HG02943 (cell line): ENCODE measurements around the gene VN1R5.
"Not testable (repeated sequence)": the region's sequence is repeated elsewhere in the genome, so short reads cannot be mapped to it uniquely, and the experiment has no call there.

ENCODE experiments used
- ATAC-seq: cut with Tn5 transposase; IDR thresholded peaks from one replicate; pipeline ENCODE4 v1.9.1; 2021; ENCODE audit warnings: mild to moderate bottlenecking, low read depth, moderate library complexity; ENCODE audit not compliant: unreplicated experiment

The VN1R5 gene

DNA sequence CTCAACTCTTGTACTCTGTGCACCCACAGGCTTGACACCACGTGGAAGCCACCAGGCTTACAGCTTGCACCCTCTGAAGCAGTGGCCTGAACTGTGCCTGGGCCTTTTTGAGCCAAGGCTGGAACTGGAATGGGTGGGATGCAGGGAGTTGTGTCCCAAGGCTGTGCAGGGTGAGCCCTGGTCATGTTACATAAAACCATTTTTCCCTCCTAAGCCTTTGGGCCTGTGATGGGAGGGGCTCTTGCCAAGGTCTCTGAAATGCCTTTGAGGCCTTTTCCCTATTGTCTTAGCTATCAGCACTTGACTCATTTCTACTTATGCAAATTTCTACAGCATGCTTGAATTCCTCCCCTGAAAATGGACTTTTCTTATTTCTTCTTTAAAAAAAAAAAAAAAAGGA is 14.1 kb downstream of the VN1R5 start:
- no peak for ATAC-seq

DNA sequence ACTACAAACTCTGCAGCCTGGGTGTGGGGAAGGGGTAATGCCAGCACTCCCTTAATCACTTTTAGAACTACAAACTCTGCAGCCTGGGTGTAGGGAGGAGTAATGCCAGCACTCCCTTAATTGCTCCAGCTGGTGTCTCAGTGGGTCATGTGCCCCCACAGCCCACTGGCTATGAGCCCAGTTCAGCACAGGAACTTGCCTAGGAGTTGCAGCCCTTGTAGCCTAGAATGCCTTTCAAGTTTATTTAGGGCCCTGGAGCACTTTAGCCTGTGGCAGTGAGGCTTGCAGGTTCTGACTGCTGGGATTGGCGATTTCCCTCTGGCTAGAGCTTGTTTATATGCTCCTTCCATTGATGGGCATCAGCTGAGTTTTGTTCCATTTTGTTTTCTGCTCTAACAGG is 17.1 kb downstream of the VN1R5 start:
- ATAC-seq, result no peak

DNA sequence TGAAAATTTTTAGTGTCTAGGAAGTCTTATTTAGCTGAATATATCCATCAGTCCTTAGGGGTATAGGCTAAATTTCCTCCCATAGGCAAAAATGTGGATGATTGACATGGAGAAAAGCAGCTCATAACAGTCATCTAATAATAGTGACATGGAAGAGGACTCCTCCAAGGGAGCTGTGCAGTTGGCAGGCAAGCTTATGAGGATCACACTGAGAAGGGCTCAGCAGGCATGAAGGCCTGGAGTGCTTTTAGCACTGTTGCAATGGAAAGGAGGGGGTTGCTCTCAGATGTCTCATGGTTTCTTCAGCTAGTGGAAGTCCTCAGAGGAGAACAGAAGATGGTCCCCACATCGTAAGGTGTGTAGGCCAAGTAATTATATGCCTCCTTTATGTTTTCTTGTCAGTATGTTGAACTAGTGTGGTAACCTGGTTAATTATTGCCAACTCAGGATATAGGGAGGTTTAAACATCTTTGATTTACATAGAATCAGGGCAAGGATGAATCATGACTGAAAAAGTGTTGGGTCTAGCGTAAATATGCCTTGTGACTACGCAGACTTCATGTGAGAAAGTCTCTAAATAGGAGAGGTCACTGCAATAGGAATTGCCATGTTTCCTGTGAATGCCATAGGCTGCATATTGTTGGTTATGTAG is 18.9 kb downstream of the VN1R5 start:
- ATAC-seq, result no peak

DNA sequence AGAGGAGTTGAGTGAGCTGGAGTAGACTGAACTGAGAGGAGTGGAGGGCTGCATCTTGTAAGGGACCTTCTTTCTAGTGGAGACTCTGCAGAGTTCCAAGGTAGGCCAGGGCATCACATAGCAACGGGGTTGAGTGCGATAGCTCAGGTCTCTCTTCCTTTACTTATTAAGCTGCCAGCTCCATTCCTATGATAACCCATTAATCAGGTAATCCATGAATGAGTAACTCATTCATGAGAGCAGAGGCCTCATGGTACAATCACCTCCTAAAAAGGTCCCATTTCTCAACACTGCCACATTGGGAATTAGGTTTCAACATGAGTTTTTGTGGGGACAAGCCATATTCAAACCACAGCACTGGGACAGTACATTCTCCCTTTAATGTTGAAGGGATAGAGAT is 21.3 kb downstream of the VN1R5 start:
- ATAC-seq, result no peak

DNA sequence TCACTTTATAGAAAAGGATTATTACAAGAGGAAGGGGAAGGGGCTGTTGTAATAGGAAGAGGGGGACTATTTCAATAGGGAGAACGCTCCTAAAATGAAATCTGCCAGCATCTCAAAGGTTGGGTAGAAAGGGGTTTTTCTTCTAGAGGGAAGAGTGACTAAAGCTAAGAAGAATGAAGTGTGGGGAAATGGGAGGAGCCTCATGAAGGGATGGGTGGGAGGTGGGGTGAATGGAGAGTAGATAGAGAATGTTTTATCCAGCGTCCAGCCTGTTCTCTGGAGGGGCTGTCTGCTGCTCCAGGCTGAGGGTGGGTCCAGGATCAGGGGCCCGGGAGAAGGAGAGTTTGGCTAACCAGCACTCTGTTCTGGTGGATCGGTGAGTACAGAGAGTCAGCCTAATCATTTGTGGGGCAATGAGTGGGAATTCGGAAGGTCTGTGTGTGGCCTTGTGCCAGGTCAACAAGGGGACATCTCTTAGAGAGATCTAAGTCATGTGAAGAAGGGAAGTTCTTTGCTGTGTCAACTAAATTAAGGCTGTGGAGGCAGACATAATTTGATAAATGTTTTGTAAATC is 25.2 kb downstream of the VN1R5 start:
- ATAC-seq, result no peak

DNA sequence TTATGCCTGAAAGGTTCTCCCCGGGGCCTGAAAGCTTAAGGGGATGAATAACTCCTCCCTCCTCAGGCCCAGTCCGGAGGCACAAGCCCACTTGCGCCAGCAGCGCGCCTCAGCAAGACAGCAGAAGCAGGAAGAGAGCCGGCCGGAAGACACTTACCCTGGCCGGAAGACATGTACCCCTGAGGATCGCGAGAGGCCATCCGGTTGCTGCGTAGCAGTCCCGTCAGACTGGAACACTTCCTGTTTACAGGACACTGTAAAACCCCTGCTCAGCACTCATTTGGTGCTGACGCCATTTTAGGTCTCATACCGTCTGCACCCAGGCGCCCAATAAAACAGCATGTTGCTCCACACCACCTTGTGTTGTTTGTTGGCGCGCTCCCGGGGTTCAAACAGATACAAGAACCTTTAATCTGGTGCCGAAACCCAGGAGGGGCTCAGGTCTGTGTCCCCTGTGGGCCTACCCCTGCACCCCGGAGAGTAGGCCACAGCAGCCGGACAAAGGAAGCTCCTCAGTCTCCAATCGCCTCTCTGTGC is 30.3 kb downstream of the VN1R5 start:
- ATAC-seq, result no peak

DNA sequence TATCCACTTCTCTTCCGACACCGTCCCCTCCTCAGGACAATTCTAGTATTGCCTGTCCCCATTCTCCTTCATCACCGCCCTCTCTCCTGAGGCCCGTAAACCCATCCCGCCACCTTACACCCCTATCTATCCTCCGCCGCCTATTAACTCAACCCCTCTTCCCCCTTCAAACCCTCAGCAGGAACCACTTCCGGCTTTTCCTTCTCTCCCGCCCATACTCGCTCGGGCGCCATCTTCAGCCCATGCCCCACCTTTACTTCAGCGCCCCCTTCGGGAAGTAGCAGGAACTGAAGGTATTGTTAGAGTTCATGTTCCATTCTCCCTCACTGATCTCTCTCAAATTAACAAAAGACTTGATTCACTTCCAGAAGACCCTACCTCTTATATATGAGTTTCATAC is 31.6 kb downstream of the VN1R5 start:
- no peak for ATAC-seq

DNA sequence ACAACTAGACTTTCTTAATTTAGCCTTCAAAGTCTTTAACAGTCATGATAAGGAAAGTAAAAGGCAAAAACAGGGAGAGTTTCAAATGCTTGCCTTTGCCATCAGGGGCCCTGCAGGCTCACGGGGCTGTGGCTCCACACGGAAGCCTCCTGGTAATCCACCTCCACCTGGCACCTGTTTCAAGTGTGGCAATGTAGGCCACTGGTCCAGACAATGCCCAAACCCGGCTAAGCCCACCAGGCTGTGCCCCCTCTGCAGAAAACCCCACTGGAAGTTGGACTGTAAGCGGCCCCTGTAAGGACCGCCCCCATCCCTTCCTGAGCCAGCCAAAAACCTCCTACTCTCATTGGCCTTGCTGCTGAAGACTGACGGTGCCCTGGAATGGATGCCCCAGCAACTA is 32.5 kb downstream of the VN1R5 start:
- no peak for ATAC-seq

DNA sequence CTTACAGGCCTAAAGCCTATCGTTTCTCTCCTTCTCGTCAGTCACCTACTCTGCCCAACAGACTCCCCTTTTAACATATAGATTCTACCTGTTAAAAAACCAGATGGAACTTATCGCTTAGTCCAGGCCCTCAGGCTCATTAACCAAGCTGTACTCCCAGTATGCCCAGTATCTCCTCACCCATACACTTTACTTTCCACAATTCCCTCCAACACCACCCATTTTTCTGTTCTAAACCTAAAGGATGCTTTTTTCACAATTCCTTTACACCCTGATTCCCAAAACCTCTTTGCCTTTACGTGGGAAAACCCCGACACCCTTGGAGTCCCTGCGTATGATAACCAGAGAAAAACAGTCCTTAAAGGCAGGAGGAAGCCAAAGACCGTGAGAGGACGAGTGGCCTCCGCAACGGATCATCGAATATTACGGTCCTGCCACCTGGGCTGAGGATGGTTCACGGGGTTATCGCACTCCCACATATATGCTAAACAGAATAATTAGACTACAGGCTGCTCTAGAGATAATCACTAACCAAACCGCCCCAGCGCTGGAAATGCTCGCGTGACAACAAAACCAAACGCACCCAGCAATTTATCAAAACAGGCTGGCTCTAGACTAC is 33.5 kb downstream of the VN1R5 start:
- ATAC-seq, result not testable (repeated sequence)

DNA sequence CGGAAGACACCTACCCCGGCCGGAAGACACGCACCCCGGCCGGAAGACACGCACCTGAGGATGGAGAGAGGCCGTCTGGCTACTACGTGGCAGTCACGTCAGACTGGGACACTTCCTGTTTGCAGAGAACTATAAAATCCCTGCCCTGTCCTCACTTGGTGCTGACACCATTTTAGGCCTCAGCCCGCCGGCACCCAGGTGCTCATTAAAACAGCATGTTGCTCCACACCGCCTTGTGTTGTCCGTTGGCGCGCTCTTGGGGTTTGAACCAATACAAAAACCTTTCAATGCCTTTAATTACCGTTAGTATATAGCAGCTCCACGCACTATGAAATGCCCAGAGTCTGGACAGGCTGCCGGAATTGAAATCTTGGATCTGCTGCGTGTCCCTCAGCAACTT is 34.7 kb downstream of the VN1R5 start:
- no peak for ATAC-seq

DNA sequence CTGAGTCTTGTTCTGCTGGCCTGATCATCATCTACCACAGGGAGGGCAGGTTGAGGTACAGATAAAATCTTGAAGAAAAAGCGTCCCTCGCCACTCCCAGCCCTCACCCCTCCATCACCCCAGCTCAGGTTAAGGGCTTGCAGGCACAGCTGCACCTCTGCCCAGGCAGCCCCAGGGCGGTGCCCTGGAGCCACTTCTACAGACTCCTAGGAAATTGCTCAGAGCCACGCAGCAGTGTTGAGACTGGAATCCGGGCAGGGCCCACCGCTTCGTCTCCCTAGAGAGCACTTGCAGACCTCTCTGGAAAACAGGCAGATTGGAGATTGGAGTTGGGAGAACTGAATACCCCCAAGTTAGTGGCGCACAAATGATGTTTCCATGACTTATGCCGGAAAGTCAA is 35.3 kb downstream of the VN1R5 start:
- no peak for ATAC-seq

DNA sequence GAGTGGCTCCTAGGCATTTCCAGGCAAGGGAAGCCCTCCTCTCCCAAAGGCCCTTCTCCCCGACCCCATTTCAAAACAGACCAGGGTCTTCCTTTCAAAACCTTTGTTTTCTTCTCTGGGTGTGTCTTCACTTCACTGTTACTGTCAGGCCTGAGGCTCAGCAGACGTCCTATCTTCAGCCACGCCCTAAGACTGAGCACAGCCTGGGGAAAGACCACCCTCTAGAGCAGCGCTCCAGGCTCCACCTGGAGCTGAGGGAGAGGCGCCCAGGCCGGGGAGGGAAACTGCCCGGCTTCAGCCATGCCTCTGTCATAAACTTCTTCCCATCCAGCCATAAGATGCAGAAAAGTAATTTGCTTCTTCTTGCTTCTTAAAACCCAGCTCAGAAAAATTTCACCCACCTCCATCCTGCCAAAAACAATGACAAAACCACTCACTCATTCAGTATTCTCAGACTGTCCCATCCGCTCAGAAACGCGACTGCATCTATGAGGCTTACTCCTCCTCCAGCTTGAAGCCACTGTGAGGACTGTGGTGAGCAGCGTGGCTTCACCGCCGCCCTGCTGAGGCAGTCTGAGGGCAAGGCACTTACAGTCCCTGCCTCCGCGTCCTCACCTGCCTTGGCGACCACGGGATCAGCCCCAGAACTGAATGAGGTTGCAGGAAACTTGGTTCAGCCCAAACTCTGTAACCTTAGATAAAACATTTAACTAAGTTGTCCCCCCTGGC is 36.1 kb downstream of the VN1R5 start:
- no peak for ATAC-seq

DNA sequence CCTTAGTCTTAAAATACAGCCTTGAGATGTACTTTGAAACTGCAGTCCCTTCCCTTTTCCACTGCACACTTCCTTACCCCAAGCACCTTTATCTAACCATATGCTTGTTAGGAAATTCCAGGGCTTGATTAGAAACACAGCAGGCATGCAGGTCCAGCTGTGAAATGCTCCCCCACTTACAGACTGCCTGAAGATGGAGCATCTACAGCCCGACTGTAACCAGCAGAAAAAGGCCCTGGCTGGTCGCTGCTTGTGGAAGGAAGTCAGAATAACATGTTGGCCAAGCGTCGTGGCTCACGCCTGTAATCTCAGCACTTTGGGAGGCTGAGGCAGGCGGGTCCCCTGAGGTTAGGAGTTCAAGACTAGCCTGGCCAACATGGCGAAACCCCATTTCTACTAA is 37.2 kb downstream of the VN1R5 start:
- no peak for ATAC-seq

DNA sequence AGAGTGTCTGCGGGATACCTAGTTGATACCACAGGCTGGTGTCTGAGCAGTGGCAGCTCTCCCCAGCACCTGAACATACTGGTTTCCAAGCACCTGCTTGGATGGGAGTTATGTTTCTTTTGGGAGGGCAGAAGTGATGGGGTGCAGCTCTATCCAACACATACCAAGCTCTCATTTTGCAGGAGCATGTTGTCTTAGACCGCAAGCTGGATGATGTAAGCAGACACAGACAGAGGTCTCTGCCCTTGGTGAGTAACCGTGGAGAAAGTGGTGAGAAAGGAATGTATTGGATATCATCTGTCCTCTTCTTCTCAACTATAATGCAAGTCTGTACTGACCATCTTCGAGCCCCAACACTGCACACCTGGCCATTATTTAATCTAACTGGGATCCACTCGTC is 38.4 kb downstream of the VN1R5 start:
- ATAC-seq, result no peak

DNA sequence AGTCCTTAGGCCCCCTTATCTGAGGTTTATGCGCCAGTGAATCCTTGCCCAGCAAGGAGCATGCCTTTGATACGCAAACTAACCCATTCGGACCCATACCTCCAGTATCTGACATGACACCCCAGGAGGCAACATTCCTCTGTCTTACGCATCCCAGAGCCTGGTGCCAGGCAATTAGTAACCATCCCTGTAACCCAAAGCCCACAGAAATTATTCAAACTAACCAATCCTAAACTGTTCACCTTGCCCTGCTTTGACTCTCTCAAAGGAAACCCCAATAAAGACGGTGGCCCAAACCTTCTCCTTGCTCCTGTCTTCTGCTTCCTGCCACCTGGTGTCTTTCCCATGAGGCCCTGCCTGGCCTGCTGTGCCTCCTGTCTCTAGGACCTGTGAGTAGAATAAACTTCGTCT is 39.4 kb downstream of the VN1R5 start:
- no peak for ATAC-seq

DNA sequence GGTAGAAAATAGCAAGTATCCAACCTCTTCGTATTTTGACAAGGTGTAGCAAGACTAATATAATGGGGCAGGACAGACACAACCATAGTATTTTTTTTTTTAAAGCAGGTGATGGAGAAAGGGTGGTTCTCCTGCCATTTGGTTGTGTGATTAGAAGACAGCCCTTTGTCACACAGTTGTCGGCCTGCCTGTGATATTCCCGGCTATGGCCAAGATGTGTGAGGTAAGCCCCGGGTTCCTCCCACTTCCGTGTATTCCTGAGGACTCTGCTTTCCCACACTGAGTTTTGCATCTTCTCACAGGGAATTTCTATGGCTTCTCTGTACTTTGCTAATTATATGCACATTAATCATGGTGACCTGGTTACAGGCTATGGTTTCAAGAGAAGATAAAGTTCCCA is 39.9 kb downstream of the VN1R5 start:
- ATAC-seq, result no peak

DNA sequence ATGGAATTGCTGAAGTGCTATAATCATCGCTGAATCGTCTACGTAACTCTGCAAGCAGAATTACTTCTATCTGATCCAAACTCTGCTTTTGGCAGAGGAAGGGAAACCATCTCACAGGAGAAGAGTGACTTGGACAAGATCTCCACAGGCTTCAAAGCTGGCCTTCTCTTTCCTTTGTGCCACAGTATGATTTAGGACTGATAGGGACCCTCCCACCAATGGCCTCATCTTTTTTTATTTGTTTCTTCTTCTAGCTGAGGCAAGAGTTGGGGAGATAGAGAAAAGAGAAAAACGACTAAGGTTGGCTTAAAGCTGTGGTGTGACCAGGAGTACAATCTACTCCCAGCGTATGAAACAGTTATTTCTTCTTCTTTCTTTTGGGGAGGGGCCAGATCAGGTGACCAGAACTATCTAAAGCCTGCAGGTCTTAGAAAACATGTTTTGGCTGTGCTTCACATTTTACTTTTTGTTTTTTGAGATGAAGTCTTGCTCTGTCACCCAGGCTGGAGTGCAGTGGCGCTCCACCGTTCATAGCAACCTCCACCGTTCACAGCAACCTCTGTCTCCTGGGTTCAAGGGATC is 40.8 kb downstream of the VN1R5 start:
- ATAC-seq, result no peak

DNA sequence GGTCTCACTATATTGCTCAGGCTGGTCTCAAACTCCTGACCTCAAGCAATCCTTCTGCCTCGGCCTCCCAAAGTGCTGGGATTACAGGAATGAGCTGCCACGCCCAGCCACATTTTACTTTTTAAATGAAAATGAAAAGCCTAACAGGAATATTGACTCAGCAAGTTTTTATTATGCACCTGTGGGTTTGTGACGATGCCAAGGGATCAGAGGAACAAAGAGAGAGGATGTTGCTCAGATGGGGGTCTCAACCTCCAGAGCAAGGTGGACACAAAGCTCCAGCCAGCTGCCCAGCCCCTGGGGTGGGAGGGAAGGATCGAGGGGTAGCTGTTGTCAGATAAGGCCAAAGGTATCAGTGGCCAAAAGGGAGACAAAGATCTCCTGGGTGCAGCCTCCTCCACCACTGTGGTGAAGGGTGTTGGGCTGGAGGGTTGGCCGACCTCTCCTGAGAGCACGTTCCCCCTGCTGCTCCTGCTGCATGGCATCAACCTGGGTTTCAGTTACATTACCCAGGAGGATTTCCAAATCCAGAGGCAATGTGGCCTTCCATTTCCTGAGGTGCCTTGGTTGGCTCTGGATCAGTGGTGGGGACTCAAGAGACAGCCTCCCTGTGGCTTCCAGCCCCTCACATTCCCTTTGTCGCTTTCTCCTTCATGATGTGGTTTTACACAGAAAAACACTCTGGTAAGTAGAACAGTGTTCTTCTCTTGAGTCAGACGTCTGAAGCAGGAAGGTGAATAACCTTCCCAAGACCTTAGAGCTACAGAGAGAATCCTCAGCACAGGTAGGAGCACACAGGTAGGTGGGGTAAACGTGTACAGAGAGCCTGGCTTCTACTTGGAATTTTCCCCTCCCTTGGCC is 41.6 kb downstream of the VN1R5 start:
- no peak for ATAC-seq

DNA sequence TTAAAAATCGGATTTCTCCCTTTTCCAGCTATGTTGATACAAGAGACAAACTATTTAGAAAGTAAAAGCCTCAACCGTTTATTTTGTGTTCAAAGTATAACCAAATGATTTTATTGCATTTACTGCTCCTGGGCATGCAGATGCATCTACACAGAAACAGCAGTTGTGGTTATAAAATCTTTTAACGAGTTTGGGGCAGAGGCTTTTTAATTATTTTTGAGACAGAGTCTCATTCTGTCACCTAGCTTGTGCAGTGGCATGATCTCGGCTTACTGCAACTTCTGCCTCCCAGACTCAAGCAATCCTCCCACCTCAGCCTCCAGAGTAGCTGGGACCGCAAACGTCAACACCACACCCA is 42.2 kb downstream of the VN1R5 start:
- ATAC-seq, result no peak

DNA sequence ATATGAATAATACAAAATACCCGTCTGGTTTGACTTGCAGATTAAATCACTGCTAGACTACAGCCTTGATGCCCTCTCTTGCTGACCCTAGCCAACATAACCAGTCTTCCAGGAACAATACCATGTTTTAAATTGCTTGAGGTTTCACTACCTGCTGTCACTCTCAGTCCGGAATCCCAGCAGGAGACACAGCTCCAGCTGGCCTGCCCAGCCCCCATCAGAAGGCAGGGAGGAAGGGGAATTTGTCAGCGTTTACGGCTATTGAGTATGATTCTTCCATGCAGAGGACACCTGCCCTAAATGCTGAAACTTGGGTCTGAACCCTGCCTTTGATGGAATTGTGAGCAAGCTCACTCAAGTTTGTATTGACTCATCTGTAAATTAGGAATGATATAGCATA is 42.8 kb downstream of the VN1R5 start:
- ATAC-seq, result no peak
